GM12873 (cell line): ENCODE data around the gene DLEC1.

Source experiments
- CTCF ChIP-seq: IDR thresholded peaks from 2 replicates; pipeline ENCODE4 v1.5.1; 2012; ENCODE audit warnings: low read depth, mild to moderate bottlenecking, moderate library complexity, low read length, control low read depth; ENCODE audit not compliant: insufficient read depth; ENCODE audit errors: missing control alignments

Gene DLEC1

DNA sequence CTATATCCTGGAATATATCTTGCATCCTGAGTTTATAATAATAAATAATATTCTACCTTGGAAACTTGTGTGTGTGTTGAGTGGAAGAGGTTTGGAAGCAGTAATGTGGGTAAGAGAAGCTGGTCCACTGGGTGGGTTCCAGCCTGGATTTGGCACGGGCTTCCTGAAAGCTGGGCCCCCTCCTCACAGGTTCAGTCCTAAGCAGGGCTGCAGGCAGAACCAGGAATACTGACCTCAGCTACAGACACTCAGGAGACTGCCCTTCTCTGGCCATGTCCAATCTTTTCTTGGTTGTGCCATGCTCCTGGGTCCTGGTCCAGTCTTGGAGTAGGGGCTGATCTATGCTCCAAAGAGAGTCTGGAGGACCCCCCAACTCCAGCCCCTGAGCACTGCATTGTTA, 104.0 kb downstream of the DLEC1 start:
- no peak for TF ChIP-seq CTCF

GRCh38 chr3:38143511-38143910, 104.5 kb downstream of the DLEC1 start:
- TF ChIP-seq CTCF, result no peak

DNA sequence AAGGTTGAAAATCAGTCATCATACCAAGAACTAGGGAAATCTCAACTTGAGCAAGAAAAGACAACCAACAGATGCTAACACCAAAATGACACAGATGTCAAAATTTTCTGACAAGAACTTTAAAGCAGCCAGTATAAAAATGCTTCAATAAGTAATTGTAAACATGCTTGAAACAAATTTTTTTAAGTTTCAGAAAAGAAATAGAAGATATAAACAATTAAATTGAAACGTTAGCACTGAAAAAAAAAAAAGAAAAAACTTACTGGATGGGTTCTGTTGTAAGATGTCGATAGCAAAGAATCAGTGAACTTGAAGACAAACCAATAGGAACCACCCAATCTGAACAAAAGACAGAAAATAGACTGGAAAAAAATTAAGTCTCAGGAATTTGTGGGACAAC, 107.5 kb downstream of the DLEC1 start:
- no peak for TF ChIP-seq CTCF

DNA sequence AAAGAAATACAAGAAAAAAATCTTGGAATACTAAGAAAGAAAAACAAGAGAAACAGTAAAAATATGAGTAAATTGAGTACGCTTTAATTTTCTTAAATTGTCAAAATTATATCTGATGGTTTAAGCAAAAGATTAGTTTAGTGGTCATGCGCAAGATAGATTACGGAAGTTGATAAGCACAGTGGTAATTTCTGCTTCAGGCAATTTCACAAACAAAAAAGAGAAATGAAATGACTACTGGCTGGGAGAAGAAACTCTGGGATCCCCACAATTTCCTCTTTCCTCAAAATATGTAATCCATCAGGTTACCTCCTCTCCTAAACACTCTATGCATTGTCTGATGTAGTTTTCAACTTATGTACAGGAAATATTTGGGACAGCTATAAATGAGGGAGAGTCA, 108.4 kb downstream of the DLEC1 start:
- TF ChIP-seq CTCF, result no peak

- no peak for TF ChIP-seq CTCF
These were observed 109.4 kb downstream of the DLEC1 start for GRCh38 chr3:38148311-38148882.

- TF ChIP-seq CTCF, result no peak
These were observed 110.7 kb downstream of the DLEC1 start for GRCh38 chr3:38149708-38150107.

DNA sequence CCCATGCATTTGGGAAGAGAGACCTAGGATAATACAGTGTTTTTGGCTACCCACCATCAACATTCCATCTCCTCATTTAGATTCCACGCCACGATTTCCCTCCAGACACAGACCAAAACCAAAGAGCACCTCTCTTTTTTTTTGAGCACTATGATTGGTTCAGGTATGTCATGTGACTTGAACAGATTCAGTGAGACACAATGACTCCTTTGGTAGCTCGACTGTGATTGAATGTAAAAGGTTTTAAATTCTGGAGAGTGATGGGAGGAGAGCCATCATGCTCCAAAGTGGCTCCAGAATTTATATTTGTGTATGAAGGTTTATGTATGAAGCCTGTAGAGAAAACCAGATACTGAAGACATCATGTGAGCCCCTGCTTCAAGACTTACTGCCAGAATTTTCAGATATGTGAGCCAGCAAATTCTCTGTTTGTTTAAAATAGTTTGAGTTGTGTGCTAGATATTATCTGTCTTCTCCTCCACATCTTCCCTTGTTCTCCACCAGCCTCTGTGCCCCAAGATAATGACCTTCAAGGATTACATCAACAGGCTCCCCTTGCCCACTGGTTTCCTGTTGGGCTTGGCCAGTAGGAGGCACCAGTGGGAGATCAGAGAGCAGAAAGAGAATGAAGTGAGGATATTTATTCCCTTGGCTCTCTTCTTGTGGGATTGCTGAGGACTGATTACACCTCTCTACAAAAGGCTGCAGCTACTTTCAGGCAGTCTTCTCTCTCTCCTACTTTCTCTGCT, 111.9 kb downstream of the DLEC1 start:
- peak; percentile 40 for TF ChIP-seq CTCF
